Ramos (cell line): ENCODE measurements around the gene LIFR.

Experiments used
- in situ Hi-C: fragments of 300-500 bp; cut with MboI; formaldehyde crosslinking; loops from one replicate; pipeline ENCODE4 v1.14.3; 2022; ENCODE audit warnings: low sequenced_read_pairs; ENCODE audit not compliant: unreplicated experiment

LIFR gene

GRCh38 chr5:38553001-38553521, 3.4 kb downstream of the LIFR start:
- in situ Hi-C loops: loop anchor here (25.0 kb wide), 1 partner anchor 109 kb away; no protein-coding TSS in a partner anchor

- in situ Hi-C loops: loop anchor here (25.0 kb wide), 1 partner anchor 111 kb away; no protein-coding TSS in a partner anchor
Measured at GRCh38 chr5:38551030-38552017, 5.1 kb downstream of the LIFR start.

GRCh38 chr5:38548064-38548759, 8.2 kb downstream of the LIFR start:
- in situ Hi-C loops: no loop called here

- in situ Hi-C loops: no loop called here
Measured at GRCh38 chr5:38547257-38547656, 9.2 kb downstream of the LIFR start.

- in situ Hi-C loops: no loop called here
Measured at GRCh38 chr5:38546691-38547146, 9.7 kb downstream of the LIFR start.

GRCh38 chr5:38543886-38544285, 12.6 kb downstream of the LIFR start:
- in situ Hi-C loops: no loop called here

- in situ Hi-C loops: no loop called here
Measured at GRCh38 chr5:38543074-38543473, 13.4 kb downstream of the LIFR start.

GRCh38 chr5:38541174-38541725, 15.2 kb downstream of the LIFR start:
- in situ Hi-C loops: no loop called here

GRCh38 chr5:38540314-38540713, 16.1 kb downstream of the LIFR start:
- in situ Hi-C loops: no loop called here

GRCh38 chr5:38538161-38538560, 18.3 kb downstream of the LIFR start:
- in situ Hi-C loops: no loop called here

GRCh38 chr5:38537505-38537904, 18.9 kb downstream of the LIFR start:
- in situ Hi-C loops: no loop called here

- in situ Hi-C loops: no loop called here
Measured at GRCh38 chr5:38536968-38537367, 19.5 kb downstream of the LIFR start.

- in situ Hi-C loops: no loop called here
Measured at GRCh38 chr5:38535845-38536244, 20.6 kb downstream of the LIFR start.

GRCh38 chr5:38535248-38535750, 21.1 kb downstream of the LIFR start:
- in situ Hi-C loops: no loop called here

- in situ Hi-C loops: no loop called here
Measured at GRCh38 chr5:38534156-38534453, 22.3 kb downstream of the LIFR start.

GRCh38 chr5:38533286-38534155, 22.9 kb downstream of the LIFR start:
- in situ Hi-C loops: no loop called here

GRCh38 chr5:38532165-38532669, 24.2 kb downstream of the LIFR start:
- in situ Hi-C loops: no loop called here

GRCh38 chr5:38531518-38531917, 24.9 kb downstream of the LIFR start:
- in situ Hi-C loops: no loop called here

GRCh38 chr5:38529955-38530646, 26.3 kb downstream of the LIFR start:
- in situ Hi-C loops: no loop called here
